H1 (cell line): Measurements from ENCODE around the gene CA10. TPM values are rescaled to one million over a fixed set of nuclear protein-coding genes. Genes with fewer than 3 reads are reported as not detected.

Experiments
- CTCF ChIA-PET: fragments of 300-600 bp; sonication (Branson Sonifier 250); formaldehyde crosslinking; loops from one replicate; lab custom pipeline; 2021; ENCODE audit not compliant: partially characterized antibody; lab: Charles Lee
- POLR2A ChIA-PET: fragments of 300-600 bp; sonication (Branson Sonifier 250); formaldehyde crosslinking; loops from one replicate; lab custom pipeline; 2021; ENCODE audit warnings: inconsistent platforms; ENCODE audit not compliant: partially characterized antibody; lab: Charles Lee
- DNase-seq, 2 experiments: peaks; one replicate each; pipeline versions ENCODE4 v3.0.0 to v3.0.0-alpha.2; 2010 to 2022; ENCODE audit warnings: low spot score in 2 of 2, low read depth in 1 of 2, mixed read lengths in 1 of 2
- FAIRE-seq: peaks from 2 replicates; lab custom pipeline; 2011; peaks lifted over from hg19 to GRCh38; lab: Jason Lieb, UNC
- H2AFZ ChIP-seq: 2 replicates; pipeline ENCODE4 v1.8.1; 2012; ENCODE audit warnings: low read length, inconsistent platforms
- H2AK5ac ChIP-seq: 2 replicates; pipeline ENCODE4 v1.6.1; 2013; ENCODE audit warnings: low read depth, low read length
- H2BK120ac ChIP-seq: replicated peaks from 2 replicates; pipeline ENCODE3; 2013; ENCODE audit warnings: low read depth, low read length, inconsistent platforms
- H2BK12ac ChIP-seq: 2 replicates; pipeline ENCODE4 v1.6.1; 2013; ENCODE audit warnings: low read depth, low read length
- H2BK15ac ChIP-seq: 2 replicates; pipeline ENCODE4 v1.6.1; 2013; ENCODE audit warnings: low read length
- H2BK20ac ChIP-seq: 2 replicates; pipeline ENCODE4 v1.6.1; 2013; ENCODE audit warnings: low read length
- H2BK5ac ChIP-seq: 2 replicates; pipeline ENCODE4 v1.6.1; 2013; ENCODE audit warnings: low read depth, low read length
- H3K14ac ChIP-seq: 2 replicates; pipeline ENCODE4 v1.6.1; 2013; ENCODE audit warnings: inconsistent platforms; ENCODE audit not compliant: insufficient read length
- H3K18ac ChIP-seq: 2 replicates; pipeline ENCODE4 v1.6.1; 2013; ENCODE audit warnings: low read length; ENCODE audit errors: extremely low read depth
- H3K23ac ChIP-seq: 2 replicates; pipeline ENCODE4 v1.6.1; 2013; ENCODE audit warnings: inconsistent platforms; ENCODE audit not compliant: insufficient read length
- H3K23me2 ChIP-seq: 2 replicates; pipeline ENCODE4 v1.6.1; 2013; ENCODE audit warnings: low read depth, low read length
- H3K27ac ChIP-seq: 2 replicates; pipeline ENCODE4 v1.6.1; 2011; ENCODE audit warnings: low read depth, low read length, inconsistent platforms
- H3K27me3 ChIP-seq, 4 experiments: replicated peaks in 1 of 4; 1 replicate in 1 of 4; 2 replicates in 3 of 4; pipeline versions ENCODE4 v1.6.1 to v1.8.1; 2011 to 2013; ENCODE audit warnings: low read length in 3 of 4, mild to moderate bottlenecking in 3 of 4, inconsistent platforms in 2 of 4, mixed read lengths in 2 of 4, moderate library complexity in 1 of 4; ENCODE audit not compliant: control insufficient read depth in 3 of 4, insufficient read depth in 3 of 4; ENCODE audit errors: extremely low read depth in 1 of 4
- H3K36me3 ChIP-seq, 4 experiments: 2 replicates each; pipeline versions ENCODE4 v1.6.1 to v1.8.1; 2011 to 2013; ENCODE audit warnings: mild to moderate bottlenecking in 4 of 4, low read length in 3 of 4, moderate library complexity in 2 of 4, control low read depth in 1 of 4, inconsistent platforms in 1 of 4; ENCODE audit not compliant: insufficient read depth in 4 of 4, control insufficient read depth in 2 of 4
- H3K4ac ChIP-seq: replicated peaks from 2 replicates; pipeline ENCODE3; 2013; ENCODE audit warnings: low read length, low read depth, mixed read lengths, inconsistent platforms; ENCODE audit not compliant: insufficient read length
- H3K4me1 ChIP-seq, 4 experiments: replicated peaks in 1 of 4; 1 replicate in 1 of 4; 2 replicates in 3 of 4; pipeline versions ENCODE4 v1.6.1 to v1.8.1; 2011 to 2013; ENCODE audit warnings: low read length in 3 of 4, inconsistent platforms in 2 of 4, mixed read lengths in 1 of 4; ENCODE audit not compliant: insufficient read depth in 4 of 4, control insufficient read depth in 3 of 4
- H3K4me2 ChIP-seq, 2 experiments: 2 replicates each; pipeline versions ENCODE4 v1.6.1 to v1.8.1; 2011 to 2013; ENCODE audit warnings: low read depth in 2 of 2, low read length in 2 of 2, control low read depth in 1 of 2, inconsistent platforms in 1 of 2, mild to moderate bottlenecking in 1 of 2; ENCODE audit not compliant: insufficient read depth in 1 of 2
- H3K4me3 ChIP-seq, 4 experiments: fragments of 200-600, 300-600 bp in 1 of 4; sonication (generic), shearing (Covaris generic), sonication (Bioruptor Twin) in 1 of 4; 2 replicates each; pipeline versions ENCODE4 v1.5.1 to v1.8.1; 2011 to 2016; ENCODE audit warnings: low read length in 4 of 4, low read depth in 3 of 4, control low read depth in 2 of 4, inconsistent platforms in 2 of 4, mild to moderate bottlenecking in 2 of 4, mixed read lengths in 1 of 4, moderate library complexity in 1 of 4; ENCODE audit not compliant: insufficient read depth in 2 of 4; ENCODE audit errors: extremely low read depth in 1 of 4
- H3K56ac ChIP-seq: replicated peaks from 2 replicates; pipeline ENCODE3; 2013; ENCODE audit warnings: low read depth, mild to moderate bottlenecking, mixed read lengths, low read length, inconsistent platforms; ENCODE audit not compliant: insufficient read length
- H3K79me1 ChIP-seq: 2 replicates; pipeline ENCODE4 v1.6.1; 2013; ENCODE audit warnings: low read depth, low read length, control low read depth
- H3K79me2 ChIP-seq, 2 experiments: 2 replicates each; pipeline versions ENCODE4 v1.6.1 to v1.8.1; 2012 to 2013; ENCODE audit warnings: low read length in 2 of 2, mild to moderate bottlenecking in 2 of 2, inconsistent platforms in 1 of 2; ENCODE audit not compliant: insufficient read depth in 2 of 2, control insufficient read depth in 1 of 2
- H3K9ac ChIP-seq, 4 experiments: replicated peaks in 1 of 4; 1 replicate in 1 of 4; 2 replicates in 3 of 4; pipeline versions ENCODE4 v1.6.1 to v1.8.1; 2011 to 2013; ENCODE audit warnings: low read depth in 3 of 4, low read length in 3 of 4, control low read depth in 2 of 4, mild to moderate bottlenecking in 2 of 4, moderate library complexity in 2 of 4, inconsistent platforms in 1 of 4; ENCODE audit errors: extremely low read depth in 1 of 4
- H3K9me3 ChIP-seq, 2 experiments: 2 replicates each; pipeline versions ENCODE4 v1.6.1 to v1.8.1; 2012 to 2013; ENCODE audit warnings: mild to moderate bottlenecking in 2 of 2, moderate library complexity in 2 of 2, control low read depth in 1 of 2, inconsistent platforms in 1 of 2, low read depth in 1 of 2, low read length in 1 of 2, mixed read lengths in 1 of 2; ENCODE audit not compliant: insufficient read depth in 2 of 2
- H4K20me1 ChIP-seq, 2 experiments: replicated peaks in 1 of 2; 2 replicates each; pipeline versions ENCODE3 to v1.8.1; 2011 to 2013; ENCODE audit warnings: inconsistent platforms in 2 of 2, low read length in 2 of 2, mild to moderate bottlenecking in 1 of 2; ENCODE audit not compliant: insufficient read depth in 2 of 2, control insufficient read depth in 1 of 2
- H4K5ac ChIP-seq: 2 replicates; pipeline ENCODE4 v1.6.1; 2013; ENCODE audit warnings: low read length, low read depth, mixed read lengths, inconsistent platforms; ENCODE audit not compliant: insufficient read length
- H4K8ac ChIP-seq: 2 replicates; pipeline ENCODE4 v1.8.0; 2013; ENCODE audit warnings: mild to moderate bottlenecking, moderate library complexity, low read length, inconsistent platforms; ENCODE audit not compliant: insufficient read depth; ENCODE audit errors: extremely low read depth
- H4K91ac ChIP-seq: replicated peaks from 2 replicates; pipeline ENCODE3; 2013; ENCODE audit warnings: low read length, mixed read lengths, inconsistent platforms; ENCODE audit not compliant: insufficient read length
- RBBP5 ChIP-seq: IDR thresholded peaks from 2 replicates; pipeline ENCODE4 v1.7.1; 2012; ENCODE audit warnings: low read depth, mild to moderate bottlenecking, inconsistent platforms, low read length, moderate library complexity, borderline replicate concordance
- TCF12 ChIP-seq: IDR thresholded peaks from 2 replicates; pipeline ENCODE4 v1.6.1; 2011; ENCODE audit warnings: low read depth, mild to moderate bottlenecking, low read length
- WGBS, 2 experiments: shearing (Covaris generic) in 1 of 2; methylation state at CpG; one replicate each; pipeline versions ENCODE4 v1.1.6 to v1.1.7; 2013 to 2015; ENCODE audit warnings: low lambda C conversion rate in 2 of 2, mixed read lengths in 2 of 2, inconsistent platforms in 1 of 2, low coverage in 1 of 2, missing lambda C conversion rate in 1 of 2; ENCODE audit not compliant: insufficient replicate concordance in 2 of 2, insufficient coverage in 1 of 2, insufficient read length in 1 of 2; ENCODE audit errors: extremely low coverage in 1 of 2, missing lambda C conversion rate in 1 of 2; 5-methylcytosine and 5-hydroxymethylcytosine counted together
- polyA plus RNA-seq, 7 experiments: library from polyadenylated mRNA; depleted of rRNA in 3 of 7; stranded (reverse) in 5 of 7; unstranded in 2 of 7; fragments of >200 nt in 5 of 7; fragments of 200-250 nt in 2 of 7; gene quantifications; 1 replicate in 5 of 7; 2 replicates in 1 of 7; 4 replicates in 1 of 7; pipeline versions ENCODE4 v1.2.1 to v1.2.3, GENCODE V29; 2011 to 2013; ENCODE audit warnings: missing spikeins in 2 of 7, mixed read lengths in 2 of 7
- total RNA-seq: library from RNA; stranded (reverse); fragmentation: NEBNext Ultra II Directional; extraction: Animal tissue kit (Norgen Biotek cat#: 25700); gene quantifications from 2 replicates; pipeline ENCODE4 v1.2.1, GENCODE V29; 2021

CA10 gene
- total and polyA plus RNA-seq, 2 of the 8 experiments (the other 6 are each of a cell fraction or from before 2014, with no cell fraction given), result 0.60 to 0.63 TPM

- no peaks in the 10 kb centered on the region for H3K23me2 ChIP-seq
- H3K4me2 ChIP-seq, result no peak overlapping the region
- no peak overlapping the region for H3K4ac ChIP-seq
- H4K8ac ChIP-seq, result no peak overlapping the region
- peaks cover 0 to 5% (median 2%) of the 10 kb centered on the region in 4 experiments; a peak in 4 of 7 replicates for H3K4me1 ChIP-seq
- H2BK15ac ChIP-seq, result no peak overlapping the region
- no peak overlapping the region for H2BK120ac ChIP-seq
- DNase-seq, result no peak
- H3K9me3 ChIP-seq, result no peaks in the 10 kb centered on the region
- H3K79me2 ChIP-seq, result no peaks in the 10 kb centered on the region
- no peaks in the 10 kb centered on the region for H3K79me1 ChIP-seq
- no peaks in the 10 kb centered on the region for H3K36me3 ChIP-seq
- H2BK20ac ChIP-seq, result no peak overlapping the region
- H4K20me1 ChIP-seq, result no peaks in the 10 kb centered on the region
- H2AK5ac ChIP-seq, result no peak overlapping the region
- no peak overlapping the region for H3K18ac ChIP-seq
- ChIA-PET CTCF (no interaction called here), POLR2A (no interaction called here)
- FAIRE-seq, result no peak
- no peak overlapping the region for H3K56ac ChIP-seq
- no peak overlapping the region for H2AFZ ChIP-seq
- no peak overlapping the region for H3K27ac ChIP-seq
- no peak overlapping the region for H4K5ac ChIP-seq
- H3K4me3 ChIP-seq, result no peak overlapping the region
- no peaks in the 10 kb centered on the region for H3K27me3 ChIP-seq
- H4K91ac ChIP-seq, result no peak overlapping the region
- H2BK12ac ChIP-seq, result no peak overlapping the region
- H3K14ac ChIP-seq, result no peak overlapping the region
- H3K23ac ChIP-seq, result no peak overlapping the region
- H3K9ac ChIP-seq, result no peak overlapping the region
- 87% methylated on average over 3 of the region's 3 CpGs; no CpG with 5 or more reads in 1 of the 2 experiments for WGBS, 2 experiments
- H2BK5ac ChIP-seq, result no peak overlapping the region
- TF ChIP-seq RBBP5 (no peak), TCF12 (no peak)
Observed at GRCh38 chr17:51687887-51688286, 470.6 kb downstream of the CA10 start.
